Epithelial cell of esophagus (primary cell): ENCODE measurements around the gene ATP6V1F.

Experiments
- DNase-seq: peaks from one replicate; pipeline ENCODE4 v3.0.0; 2010; ENCODE audit warnings: low read depth
- H3K4me3 ChIP-seq: 2 replicates; pipeline ENCODE4 v1.5.1; 2011; ENCODE audit warnings: mild to moderate bottlenecking, low read length, control low read depth
- CTCF ChIP-seq: IDR thresholded peaks from 2 replicates; pipeline ENCODE4 v1.5.1; 2011; ENCODE audit warnings: low read depth, mild to moderate bottlenecking, low read length, control low read depth, inconsistent platforms; ENCODE audit not compliant: insufficient read depth; ENCODE audit errors: missing control alignments

ATP6V1F gene

GRCh38 chr7:128891110-128891941 lies 28.7 kb downstream of the ATP6V1F start:
- DNase-seq = peak; percentile 47

GRCh38 chr7:128891942-128892269 lies 29.2 kb downstream of the ATP6V1F start:
- no peak for TF ChIP-seq CTCF
- peak; percentile 37 for DNase-seq
- no peak overlapping the region for H3K4me3 ChIP-seq

More at GRCh38 chr7:128891110-128891941, 28.7 kb downstream of the ATP6V1F start:
- no peak for TF ChIP-seq CTCF
- H3K4me3 ChIP-seq = peak overlapping the region; percentile 27

GRCh38 chr7:128892521-128893250 lies 30.0 kb downstream of the ATP6V1F start:
- DNase-seq = no peak
- TF ChIP-seq CTCF = no peak
- no peak overlapping the region for H3K4me3 ChIP-seq

GRCh38 chr7:128893251-128894100 lies 30.8 kb downstream of the ATP6V1F start:
- peak; percentile 91 for DNase-seq
- no peak for TF ChIP-seq CTCF
- H3K4me3 ChIP-seq = no peak overlapping the region

- no peak overlapping the region for H3K4me3 ChIP-seq
- no peak for TF ChIP-seq CTCF
- no peak for DNase-seq
These were observed 31.4 kb downstream of the ATP6V1F start for GRCh38 chr7:128894101-128894440.

- H3K4me3 ChIP-seq = no peak overlapping the region
- no peak for TF ChIP-seq CTCF
- no peak for DNase-seq
These were observed 32.7 kb downstream of the ATP6V1F start for GRCh38 chr7:128895320-128895719.
